CD4-positive, alpha-beta T cell treated with Interleukin-15 for 1 hour (primary cell): ENCODE results near the gene LMF2.
A peak's percentile ranks its signal among the peaks of the same experiment; 100 is the strongest.

Experiments
- DNase-seq: peaks from one replicate; pipeline ENCODE4 v3.0.0-alpha.2; 2020

LMF2 gene

GRCh38 chr22:50502628-50503474, 4.7 kb downstream of the LMF2 start:
- DNase-seq, result no peak

- DNase-seq, result no peak
Observed at GRCh38 chr22:50502096-50502495, 5.4 kb downstream of the LMF2 start.

- DNase-seq, result no peak
Observed at GRCh38 chr22:50500452-50500851, 7.0 kb downstream of the LMF2 start.

GRCh38 chr22:50498322-50498890, 9.1 kb downstream of the LMF2 start:
- peak; percentile 75 for DNase-seq

GRCh38 chr22:50497093-50497492, 10.4 kb downstream of the LMF2 start:
- DNase-seq, result no peak

GRCh38 chr22:50490531-50491308, 16.8 kb downstream of the LMF2 start:
- DNase-seq, result no peak

- no peak for DNase-seq
Observed at GRCh38 chr22:50489363-50490243, 17.9 kb downstream of the LMF2 start.

- DNase-seq, result no peak
Observed at GRCh38 chr22:50488886-50489285, 18.6 kb downstream of the LMF2 start.

GRCh38 chr22:50488006-50488677, 19.4 kb downstream of the LMF2 start:
- DNase-seq, result no peak

GRCh38 chr22:50487290-50488005, 20.1 kb downstream of the LMF2 start:
- no peak for DNase-seq

GRCh38 chr22:50486561-50487289, 20.8 kb downstream of the LMF2 start, which contains the start of gene MIOX:
Gene MIOX, plus strand, starts transcription at chr22:50486859. Its CDS starts 39 bp downstream, at chr22:50486898.
- DNase-seq, result no peak

- no peak for DNase-seq
Observed at GRCh38 chr22:50485221-50486131, 22.0 kb downstream of the LMF2 start.

GRCh38 chr22:50483977-50484853, 23.3 kb downstream of the LMF2 start:
- DNase-seq, result no peak

GRCh38 chr22:50483556-50483955, 23.9 kb downstream of the LMF2 start:
- no peak for DNase-seq

GRCh38 chr22:50483106-50483505, 24.4 kb downstream of the LMF2 start:
- DNase-seq, result no peak

GRCh38 chr22:50482107-50483074, 25.1 kb downstream of the LMF2 start:
- no peak for DNase-seq

- peak; percentile 60 for DNase-seq
Observed at GRCh38 chr22:50481440-50482106, 25.9 kb downstream of the LMF2 start, which contains the start of gene ADM2. Gene ADM2, plus strand, starts transcription at chr22:50481543. Its CDS starts 305 bp downstream, at chr22:50481848.
